Erythroblast (primary cell): ENCODE results near the gene HORMAD1.

Experiments used
- GATA1 ChIP-seq: IDR thresholded peaks from 2 replicates; pipeline ENCODE4 v1.6.1; 2011; ENCODE audit warnings: low read depth, mild to moderate bottlenecking, control low read depth, low read length, moderate library complexity
- POLR2A ChIP-seq: IDR thresholded peaks from 2 replicates; pipeline ENCODE4 v1.6.1; 2011; ENCODE audit warnings: mild to moderate bottlenecking, low read length

GRCh38 chr1:150663321-150663720, 57.4 kb downstream of the HORMAD1 start:
- TF ChIP-seq POLR2A (no peak), GATA1 (no peak)
